ENCODE results near the gene FUT4.

The FUT4 gene

GRCh38 chr11:94588366-94588942 lies 44.7 kb downstream of the FUT4 start:
- ChIA-PET CTCF (interaction anchor here (0.8 to 8.8 kb wide), 7 partner anchors 8 to 71 kb away, joined by 3 to 87 read pairs (median 5); no protein-coding TSS in a partner anchor), POLR2A (no interaction called here)
- H3K4me3 ChIP-seq (ENCODE audit: low read depth, low read length) = no peak overlapping the region
- no peak for DNase-seq (ENCODE audit: low read depth, low spot score)
- no peak for TF ChIP-seq CTCF (IDR thresholded peaks at IDR 0.05; ENCODE audit: insufficient read depth, low read length, missing control alignments)

- POLR2A ChIA-PET = no interaction called here
- no peak for TF ChIP-seq CTCF (IDR thresholded peaks at IDR 0.05; ENCODE audit: insufficient read depth, low read length, missing control alignments)
- CTCF ChIA-PET = interaction anchor here (1.0 to 8.8 kb wide), 5 partner anchors 14 to 72 kb away, joined by 4 to 87 read pairs (median 5); no protein-coding TSS in a partner anchor
- DNase-seq (ENCODE audit: low read depth, low spot score) = no peak
- H3K4me3 ChIP-seq (ENCODE audit: low read depth, low read length) = no peak overlapping the region
Measured at GRCh38 chr11:94590352-94591041, 46.8 kb downstream of the FUT4 start.

DNA sequence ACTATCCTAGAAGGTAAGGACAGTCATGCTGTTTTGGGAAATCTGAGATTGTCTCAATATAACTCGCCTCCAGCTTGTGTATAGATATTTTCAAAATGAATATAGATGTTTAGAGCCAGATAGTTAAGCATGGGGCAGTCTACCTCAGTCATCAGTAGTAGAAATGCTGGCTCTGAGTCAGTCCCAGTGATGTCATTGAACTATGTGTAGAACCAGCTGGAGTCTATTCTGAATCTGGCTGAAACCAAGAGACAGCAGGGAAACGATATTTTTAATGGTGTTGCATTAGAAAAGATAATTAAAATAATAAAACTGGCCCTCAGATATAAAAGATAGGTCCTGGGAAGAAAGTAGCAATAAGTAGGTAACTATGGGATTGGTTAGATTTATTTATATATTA lies 49.3 kb downstream of the FUT4 start:
- ChIA-PET POLR2A (no interaction called here), CTCF (interaction anchor here (1.3 to 8.8 kb wide), 4 partner anchors 11 to 698 kb away, joined by 5 to 87 read pairs (median 6); no protein-coding TSS in a partner anchor)
- no peak for DNase-seq (ENCODE audit: low read depth, low spot score)
- TF ChIP-seq CTCF (IDR thresholded peaks at IDR 0.05; ENCODE audit: insufficient read depth, low read length, missing control alignments) = no peak
- no peak overlapping the region for H3K4me3 ChIP-seq (ENCODE audit: low read depth, low read length)

DNA sequence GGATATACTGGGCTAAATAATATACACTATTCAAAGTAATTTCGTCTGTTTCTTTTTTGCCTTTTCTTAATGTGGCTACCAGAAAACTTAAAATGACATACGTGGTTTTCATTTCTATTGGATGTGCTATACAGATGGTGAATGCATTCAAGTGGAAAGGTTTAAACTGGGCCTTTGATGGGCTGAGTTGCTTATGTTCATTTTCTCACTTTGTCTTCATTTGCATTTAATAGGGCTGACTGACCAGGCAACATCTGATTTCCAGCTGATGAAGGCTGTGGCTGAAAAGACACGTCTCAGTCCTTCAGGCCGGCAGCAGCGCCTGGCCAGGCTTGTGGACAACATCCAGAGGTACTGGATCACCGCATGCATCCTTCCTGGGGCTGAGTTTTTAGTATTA lies 51.4 kb downstream of the FUT4 start:
- no peak for TF ChIP-seq CTCF (IDR thresholded peaks at IDR 0.05; ENCODE audit: insufficient read depth, low read length, missing control alignments)
- ChIA-PET POLR2A (no interaction called here), CTCF (interaction anchor here (2.2 to 6.6 kb wide), 2 partner anchors 9 to 75 kb away, joined by 14 to 154 read pairs; no protein-coding TSS in a partner anchor)
- no peak for DNase-seq (ENCODE audit: low read depth, low spot score)
- H3K4me3 ChIP-seq (ENCODE audit: low read depth, low read length) = no peak overlapping the region

DNA sequence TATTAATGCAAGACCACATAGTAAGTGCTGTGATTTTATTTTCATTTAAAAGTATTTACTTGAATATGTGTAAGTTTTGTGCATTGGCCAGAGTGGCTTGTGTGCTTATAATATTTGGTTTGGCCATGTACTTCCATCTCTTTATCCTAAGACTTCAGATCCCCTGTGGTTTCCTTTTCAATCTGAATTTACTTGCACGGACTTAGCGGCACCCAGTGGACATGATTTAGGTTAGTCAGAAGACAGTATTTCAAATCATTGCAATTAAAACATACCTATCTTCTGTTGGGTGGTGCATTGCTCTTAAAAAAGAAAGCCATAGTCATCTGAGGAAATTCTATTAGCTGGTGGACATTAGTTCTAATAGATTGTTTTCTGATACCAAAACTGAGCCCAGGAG lies 54.2 kb downstream of the FUT4 start:
- TF ChIP-seq CTCF (IDR thresholded peaks at IDR 0.05; ENCODE audit: insufficient read depth, low read length, missing control alignments) = no peak
- CTCF ChIA-PET = interaction anchor here (0.9 to 6.6 kb wide), 5 partner anchors 10 to 703 kb away, joined by 3 to 154 read pairs (median 7); no protein-coding TSS in a partner anchor
- POLR2A ChIA-PET = no interaction called here
- no peak overlapping the region for H3K4me3 ChIP-seq (ENCODE audit: low read depth, low read length)
- no peak for DNase-seq (ENCODE audit: low read depth, low spot score)
